Measurements from ENCODE around the gene EXD3. TPM values are rescaled to one million over a fixed set of nuclear protein-coding genes. Genes with fewer than 3 reads are reported as not detected.

EXD3 gene
- total RNA-seq, 1 experiment from 2014 or later = 15.3 TPM

- H4K91ac ChIP-seq (ENCODE audit: insufficient read length, low read depth, low read length) = no peak overlapping the region
- Mint-ChIP-seq H3K36me3 (ENCODE audit: insufficient read depth in 1 of 3, low read depth in 3 of 3) (no peaks in the 10 kb centered on the region; a peak in 1 of 7 replicates), H3K4me3 (no peak overlapping the region), H3K27ac (no peak overlapping the region), H3K9me3 (peaks cover 0 to 5% of the 10 kb centered on the region in 2 experiments; a peak in 3 of 5 replicates), H3K27me3 (ENCODE audit: low read depth) (peaks cover 21% of the 10 kb centered on the region), H3K4me1 (no peaks in the 10 kb centered on the region)
- no peaks in the 10 kb centered on the region for H3K4me1 ChIP-seq (ENCODE audit: insufficient read depth, low read length)
- H3K27me3 ChIP-seq (ENCODE audit: insufficient read depth, low read length) = no peaks in the 10 kb centered on the region
- no peak overlapping the region for H2BK20ac ChIP-seq (ENCODE audit: low read depth, low read length, poor library complexity, severe bottlenecking)
- H2BK5ac ChIP-seq (ENCODE audit: insufficient read length, low read length) = no peak overlapping the region
- peak; percentile 23 for DNase-seq
- H2AK5ac ChIP-seq (ENCODE audit: insufficient read length, low read length) = no peak overlapping the region
- no peak overlapping the region for H3K9ac ChIP-seq (ENCODE audit: extremely low read depth, insufficient read length, low read length)
- no peaks in the 10 kb centered on the region for H4K20me1 ChIP-seq (ENCODE audit: control insufficient read depth, insufficient read depth, insufficient read length)
- no peak overlapping the region for H3K4ac ChIP-seq (ENCODE audit: low read depth, low read length)
- no peaks in the 10 kb centered on the region for H3K23me2 ChIP-seq (ENCODE audit: insufficient read length, low read depth, low read length, poor library complexity, severe bottlenecking)
- no peak overlapping the region for H4K8ac ChIP-seq (replicated peaks; ENCODE audit: insufficient read length, low read depth, low read length)
- no peak overlapping the region for H3K14ac ChIP-seq (ENCODE audit: insufficient read depth, low read length)
- H3K4me2 ChIP-seq (ENCODE audit: insufficient read depth, insufficient read length, low read length) = no peak overlapping the region
- H3K79me1 ChIP-seq (ENCODE audit: insufficient read depth, low read depth, low read length, poor library complexity, severe bottlenecking) = no peaks in the 10 kb centered on the region
- H3K9me3 ChIP-seq (ENCODE audit: control insufficient read depth, low read depth, low read length) = no peaks in the 10 kb centered on the region
- H3T11ph ChIP-seq (ENCODE audit: low read length) = no peak overlapping the region
- no peak overlapping the region for H4K5ac ChIP-seq (ENCODE audit: insufficient read length, low read depth, low read length)
- H2BK15ac ChIP-seq (ENCODE audit: low read depth, low read length) = no peak overlapping the region
- no CpG with 5 or more reads among the region's 37 CpGs for WGBS (ENCODE audit: extremely low coverage, insufficient read length, low lambda C conversion rate)
- no peak overlapping the region for H2BK12ac ChIP-seq (ENCODE audit: insufficient read length, low read depth, low read length)
- H3K79me2 ChIP-seq (ENCODE audit: insufficient read depth, low read length) = no peaks in the 10 kb centered on the region
- H2BK120ac ChIP-seq (ENCODE audit: low read depth, low read length, poor library complexity, severe bottlenecking) = no peak overlapping the region
- no peak overlapping the region for H3K23ac ChIP-seq (ENCODE audit: insufficient read length, low read depth, low read length)
- TF ChIP-seq CTCF (conservative IDR thresholded peaks at IDR 0.05) = no peak
- no peak overlapping the region for H3K18ac ChIP-seq (ENCODE audit: insufficient read length, low read depth, low read length)
- no peak overlapping the region for H3K56ac ChIP-seq (ENCODE audit: insufficient read length, low read depth, low read length)
- no peak overlapping the region for H3K27ac ChIP-seq (ENCODE audit: insufficient read length, low read depth, low read length)
- no peak overlapping the region for H2AFZ ChIP-seq (ENCODE audit: low read length)
Observed at GRCh38 chr9:137372693-137373610, 50.0 kb downstream of the EXD3 start.
